H9 (cell line): ENCODE results near the gene SLC23A2. TPM values are rescaled to one million over a fixed set of nuclear protein-coding genes. Genes with fewer than 3 reads are reported as not detected.

Experiments used
- DNase-seq: peaks from one replicate; pipeline ENCODE4 v3.0.0-alpha.2; 2017
- H2AFZ ChIP-seq: one replicate; pipeline ENCODE4 v1.6.1; 2013; ENCODE audit warnings: mild to moderate bottlenecking, low read length, control low read depth, moderate library complexity
- H2AK5ac ChIP-seq: 2 replicates; pipeline ENCODE4 v1.6.1; 2013; ENCODE audit warnings: low read length, control low read depth, mixed read lengths; ENCODE audit not compliant: insufficient read length
- H2BK120ac ChIP-seq: one replicate; pipeline ENCODE4 v1.6.1; 2013; ENCODE audit warnings: low read depth, mild to moderate bottlenecking, low read length, control low read depth, inconsistent platforms; ENCODE audit not compliant: poor library complexity, severe bottlenecking
- H2BK12ac ChIP-seq: 2 replicates; pipeline ENCODE4 v1.6.1; 2013; ENCODE audit warnings: low read length, control low read depth, mixed read lengths, low read depth; ENCODE audit not compliant: insufficient read length
- H2BK15ac ChIP-seq: 2 replicates; pipeline ENCODE4 v1.6.1; 2013; ENCODE audit warnings: low read depth, low read length, control low read depth
- H2BK20ac ChIP-seq: one replicate; pipeline ENCODE4 v1.6.1; 2013; ENCODE audit warnings: low read depth, mild to moderate bottlenecking, low read length, control low read depth, inconsistent platforms; ENCODE audit not compliant: poor library complexity, severe bottlenecking
- H2BK5ac ChIP-seq: 2 replicates; pipeline ENCODE4 v1.6.1; 2013; ENCODE audit warnings: low read length, control low read depth, mixed read lengths; ENCODE audit not compliant: insufficient read length
- H3K14ac ChIP-seq: 2 replicates; pipeline ENCODE4 v1.6.1; 2013; ENCODE audit warnings: low read length, control low read depth; ENCODE audit not compliant: insufficient read depth
- H3K18ac ChIP-seq: 2 replicates; pipeline ENCODE4 v1.6.1; 2013; ENCODE audit warnings: low read depth, mild to moderate bottlenecking, mixed read lengths, low read length, control low read depth; ENCODE audit not compliant: insufficient read length
- H3K23ac ChIP-seq: 2 replicates; pipeline ENCODE4 v1.6.1; 2013; ENCODE audit warnings: low read length, control low read depth, mixed read lengths, low read depth; ENCODE audit not compliant: insufficient read length
- H3K23me2 ChIP-seq: 2 replicates; pipeline ENCODE4 v1.6.1; 2013; ENCODE audit warnings: low read depth, mild to moderate bottlenecking, mixed read lengths, low read length, control low read depth; ENCODE audit not compliant: insufficient read length, poor library complexity, severe bottlenecking
- H3K27ac ChIP-seq: 2 replicates; pipeline ENCODE4 v1.5.1; 2013; ENCODE audit warnings: low read length, control low read depth, mixed read lengths, low read depth; ENCODE audit not compliant: insufficient read length
- H3K27me3 ChIP-seq: 2 replicates; pipeline ENCODE4 v1.6.1; 2013; ENCODE audit warnings: low read length, control low read depth, inconsistent platforms; ENCODE audit not compliant: insufficient read depth
- H3K4ac ChIP-seq: 2 replicates; pipeline ENCODE4 v1.6.1; 2013; ENCODE audit warnings: low read depth, mild to moderate bottlenecking, control low read depth, inconsistent platforms, low read length, moderate library complexity
- H3K4me1 ChIP-seq: 2 replicates; pipeline ENCODE4 v1.6.1; 2013; ENCODE audit warnings: low read length, control low read depth, inconsistent platforms; ENCODE audit not compliant: insufficient read depth
- H3K4me2 ChIP-seq: 2 replicates; pipeline ENCODE4 v1.6.1; 2013; ENCODE audit warnings: low read length, control low read depth, mixed read lengths; ENCODE audit not compliant: insufficient read length, insufficient read depth
- H3K56ac ChIP-seq: 2 replicates; pipeline ENCODE4 v1.6.1; 2013; ENCODE audit warnings: low read depth, mild to moderate bottlenecking, mixed read lengths, low read length, control low read depth; ENCODE audit not compliant: insufficient read length
- H3K79me1 ChIP-seq: 2 replicates; pipeline ENCODE4 v1.6.1; 2013; ENCODE audit warnings: low read depth, mild to moderate bottlenecking, moderate library complexity, low read length, control low read depth, inconsistent platforms; ENCODE audit not compliant: insufficient read depth, poor library complexity, severe bottlenecking
- H3K79me2 ChIP-seq: 2 replicates; pipeline ENCODE4 v1.6.1; 2013; ENCODE audit warnings: low read length, control low read depth, inconsistent platforms; ENCODE audit not compliant: insufficient read depth
- H3K9ac ChIP-seq: 2 replicates; pipeline ENCODE4 v1.6.1; 2013; ENCODE audit warnings: low read length, control low read depth, mixed read lengths; ENCODE audit not compliant: insufficient read length; ENCODE audit errors: extremely low read depth
- H3K9me3 ChIP-seq: one replicate; pipeline ENCODE4 v1.6.1; 2013; ENCODE audit warnings: low read depth, low read length, inconsistent platforms; ENCODE audit not compliant: control insufficient read depth
- H3T11ph ChIP-seq: one replicate; pipeline ENCODE4 v1.6.1; 2013; ENCODE audit warnings: mild to moderate bottlenecking, low read length, control low read depth, inconsistent platforms
- H4K20me1 ChIP-seq: one replicate; pipeline ENCODE4 v1.6.1; 2013; ENCODE audit not compliant: control insufficient read depth, insufficient read length, insufficient read depth
- H4K5ac ChIP-seq: 2 replicates; pipeline ENCODE4 v1.6.1; 2013; ENCODE audit warnings: low read depth, mild to moderate bottlenecking, mixed read lengths, low read length, control low read depth; ENCODE audit not compliant: insufficient read length
- H4K8ac ChIP-seq: replicated peaks from 2 replicates; pipeline ENCODE4 v1.6.1; 2013; ENCODE audit warnings: low read length, control low read depth, mixed read lengths, low read depth; ENCODE audit not compliant: insufficient read length
- H4K91ac ChIP-seq: 2 replicates; pipeline ENCODE4 v1.6.1; 2013; ENCODE audit warnings: low read depth, mild to moderate bottlenecking, moderate library complexity, mixed read lengths, low read length, control low read depth; ENCODE audit not compliant: insufficient read length
- H3K27ac Mint-ChIP-seq, 3 experiments: 2 replicates in 2 of 3; 3 replicates in 1 of 3; pipeline ENCODE4 v1.8.0; 2020 to 2021; ENCODE audit warnings: mixed read lengths in 3 of 3, mild to moderate bottlenecking in 1 of 3, moderate library complexity in 1 of 3
- H3K27me3 Mint-ChIP-seq: 2 replicates; pipeline ENCODE4 v1.8.0; 2021; ENCODE audit warnings: low read depth, mild to moderate bottlenecking, moderate library complexity, mixed read lengths
- H3K36me3 Mint-ChIP-seq, 3 experiments: 2 replicates in 2 of 3; 3 replicates in 1 of 3; pipeline ENCODE4 v1.8.0; 2020 to 2021; ENCODE audit warnings: low read depth in 3 of 3, mixed read lengths in 3 of 3; ENCODE audit not compliant: insufficient read depth in 1 of 3
- H3K4me1 Mint-ChIP-seq, 2 experiments: 2 replicates each; pipeline ENCODE4 v1.8.0; 2020; ENCODE audit warnings: mixed read lengths in 2 of 2
- H3K4me3 Mint-ChIP-seq, 2 experiments: 2 replicates in 1 of 2; 3 replicates in 1 of 2; pipeline ENCODE4 v1.8.0; 2020 to 2021; ENCODE audit warnings: mild to moderate bottlenecking in 2 of 2, mixed read lengths in 2 of 2, moderate library complexity in 1 of 2
- H3K9me3 Mint-ChIP-seq, 2 experiments: 2 replicates in 1 of 2; 3 replicates in 1 of 2; pipeline ENCODE4 v1.8.0; 2020; ENCODE audit warnings: mild to moderate bottlenecking in 2 of 2, mixed read lengths in 2 of 2, moderate library complexity in 1 of 2
- CTCF ChIP-seq: fragments of 200-600 bp; sonication (generic); conservative IDR thresholded peaks from 3 replicates; pipeline ENCODE4 v1.8.0; 2021; ENCODE audit warnings: antibody characterized with exemption, mild to moderate bottlenecking
- WGBS: extraction: QIAGEN DNeasy Blood & Tissue Kit; methylation state at CpG from one replicate; pipeline ENCODE4 v1.1.7; 2013; ENCODE audit warnings: missing lambda C conversion rate, low lambda C conversion rate, mixed read lengths; ENCODE audit not compliant: insufficient read length; ENCODE audit errors: extremely low coverage; 5-methylcytosine and 5-hydroxymethylcytosine counted together
- total RNA-seq: library from RNA; stranded (reverse); gene quantifications from 2 replicates; pipeline ENCODE4 v1.2.1, GENCODE V29; 2021

The SLC23A2 gene
- total RNA-seq, 1 experiment from 2014 or later: 16.5 TPM

GRCh38 chr20:4894981-4895381 is 106.3 kb downstream of the SLC23A2 start:
- no peak overlapping the region for H2BK120ac ChIP-seq
- no CpG with 5 or more reads among the region's 8 CpGs for WGBS
- H3K56ac ChIP-seq: no peak overlapping the region
- H2BK20ac ChIP-seq: no peak overlapping the region
- no peak overlapping the region for H2AFZ ChIP-seq
- no peak overlapping the region for H2BK15ac ChIP-seq
- no peak overlapping the region for H3K14ac ChIP-seq
- no peaks in the 10 kb centered on the region for H3K23me2 ChIP-seq
- H3K4ac ChIP-seq: no peak overlapping the region
- no peaks in the 10 kb centered on the region for H3K27me3 ChIP-seq
- H4K5ac ChIP-seq: no peak overlapping the region
- H3K9ac ChIP-seq: no peak overlapping the region
- H3K9me3 Mint-ChIP-seq: no peaks in the 10 kb centered on the region
- H4K20me1 ChIP-seq: no peaks in the 10 kb centered on the region
- no peaks in the 10 kb centered on the region for H3K79me1 ChIP-seq
- H3K27ac Mint-ChIP-seq: peak overlapping the region in 1 of 3 experiments; percentile 57; a peak in 1 of 7 replicates
- H3T11ph ChIP-seq: no peak overlapping the region
- no peak overlapping the region for H2AK5ac ChIP-seq
- no peak overlapping the region for H3K4me2 ChIP-seq
- no peak overlapping the region for H3K23ac ChIP-seq
- H3K18ac ChIP-seq: no peak overlapping the region
- no peak overlapping the region for H4K8ac ChIP-seq
- H3K27me3 Mint-ChIP-seq: no peaks in the 10 kb centered on the region
- H4K91ac ChIP-seq: no peak overlapping the region
- H3K79me2 ChIP-seq: no peaks in the 10 kb centered on the region
- H2BK5ac ChIP-seq: no peak overlapping the region
- TF ChIP-seq CTCF: no peak
- peaks cover 17 to 27% of the 10 kb centered on the region in 2 experiments for H3K4me1 Mint-ChIP-seq
- peaks cover 2% of the 10 kb centered on the region; the same call in 1 of the 2 replicates for H3K4me1 ChIP-seq
- H3K27ac ChIP-seq: no peak overlapping the region
- H3K4me3 Mint-ChIP-seq: no peak overlapping the region
- H3K36me3 Mint-ChIP-seq: peaks cover 9 to 16% (median 9%) of the 10 kb centered on the region in 3 experiments
- DNase-seq: no peak
- no peak overlapping the region for H2BK12ac ChIP-seq
- no peaks in the 10 kb centered on the region for H3K9me3 ChIP-seq
